Activated gamma-delta T cell treated with anti-CD3 and anti-CD28 coated beads, Interleukin-2, amount 50 U/mL, for 16 hours (primary cell): Measurements from ENCODE around the gene SOST.
"Not testable (repeated sequence)": the region's sequence is repeated elsewhere in the genome, so short reads cannot be mapped to it uniquely, and the experiment has no call there.

ENCODE experiments used
- DNase-seq: peaks from one replicate; pipeline ENCODE4 v3.0.0-alpha.2; 2020; ENCODE audit warnings: low read depth

SOST gene

DNA sequence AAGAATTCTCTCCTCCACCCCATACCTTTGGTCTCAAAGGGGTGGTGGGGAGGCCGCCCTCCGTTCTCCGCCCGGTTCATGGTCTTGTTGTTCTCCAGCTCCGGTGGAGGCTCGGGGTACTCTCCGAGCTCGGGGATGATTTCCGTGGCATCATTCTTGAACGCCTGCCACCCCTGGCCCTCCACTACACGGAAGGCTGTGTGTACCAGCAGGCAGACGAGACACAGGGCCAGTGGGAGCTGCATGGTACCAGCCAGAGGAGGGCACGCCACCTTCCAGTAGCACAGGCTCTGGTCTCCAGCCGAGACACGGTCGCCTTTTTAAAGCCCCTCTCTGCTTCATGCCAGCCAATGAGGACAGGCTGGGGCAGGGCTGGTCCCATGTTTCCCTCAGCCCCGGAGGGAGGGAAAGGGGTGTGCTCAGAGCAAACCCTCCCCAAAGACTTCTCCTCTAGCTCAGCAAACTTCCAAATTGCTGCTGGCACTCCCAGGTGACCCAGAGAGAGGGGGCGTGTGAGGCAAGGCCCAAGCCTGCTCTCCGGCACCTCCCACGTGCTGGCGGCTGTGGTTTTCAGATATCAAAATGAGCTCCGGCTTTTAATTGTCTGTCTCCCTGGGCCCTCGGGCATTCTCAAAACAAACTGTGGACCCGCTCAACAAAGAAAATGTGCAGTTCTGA lies at the start of gene SOST:
Gene SOST, minus strand, starts transcription at position 295 of the 678 bp plus-strand sequence. Its CDS starts 50 bp downstream, at position 245.
- DNase-seq: no peak

DNA sequence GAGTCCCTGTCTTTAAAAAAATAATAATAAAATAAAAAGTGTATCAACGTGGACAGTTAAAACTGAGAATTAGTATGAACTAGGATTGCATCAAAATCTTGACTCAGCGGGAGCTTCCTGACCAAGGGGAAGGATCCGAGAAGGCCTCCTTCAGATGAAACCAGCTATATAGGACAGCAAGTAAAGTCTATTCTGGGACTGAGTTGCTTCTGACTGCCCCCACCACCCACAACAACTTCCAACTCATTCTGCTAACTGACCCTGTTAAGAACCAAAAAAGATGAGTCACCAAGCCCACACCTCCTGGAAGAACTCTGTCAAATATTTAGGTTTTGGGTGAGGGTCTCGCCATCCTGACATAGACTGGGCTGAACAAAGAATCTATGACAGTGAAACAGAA lies 49.5 kb upstream of the SOST start:
- DNase-seq: no peak

DNA sequence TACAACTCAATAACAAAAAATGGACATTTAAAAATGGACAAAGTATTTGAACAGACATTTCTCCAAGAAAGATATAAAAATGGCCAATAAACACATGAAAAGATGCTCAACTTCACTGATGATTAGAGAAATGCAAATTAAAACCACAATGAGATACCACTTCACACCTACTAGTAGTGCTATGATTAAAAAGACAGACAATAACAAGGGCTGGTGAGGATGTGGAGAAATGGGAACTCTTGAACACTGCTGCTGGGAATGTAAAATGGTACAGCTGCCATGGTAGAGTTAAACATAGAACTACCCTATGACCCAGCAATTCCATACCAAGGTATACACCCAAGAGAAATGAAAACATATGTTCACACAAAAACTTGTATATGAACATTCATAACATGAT lies 46.5 kb upstream of the SOST start:
- no peak for DNase-seq

DNA sequence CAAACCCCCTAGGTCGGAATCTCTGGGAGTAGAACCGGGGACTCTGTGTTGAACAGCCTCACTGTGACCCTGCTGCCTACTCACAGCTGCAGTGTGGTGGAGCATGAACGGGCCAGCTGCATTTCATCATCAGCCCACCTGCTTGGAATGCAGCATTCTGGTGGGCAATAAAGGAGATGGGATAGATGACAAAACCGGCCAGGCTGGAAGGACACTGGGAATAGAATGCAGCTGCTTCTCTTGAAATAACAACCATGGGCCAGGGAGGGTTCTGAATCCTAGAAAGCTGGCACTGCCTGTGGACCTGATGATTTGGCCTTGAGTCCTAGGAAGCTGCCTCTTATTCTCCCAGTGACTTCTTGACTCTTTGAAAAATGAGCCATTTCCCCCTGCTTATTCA lies 45.2 kb upstream of the SOST start:
- no peak for DNase-seq

DNA sequence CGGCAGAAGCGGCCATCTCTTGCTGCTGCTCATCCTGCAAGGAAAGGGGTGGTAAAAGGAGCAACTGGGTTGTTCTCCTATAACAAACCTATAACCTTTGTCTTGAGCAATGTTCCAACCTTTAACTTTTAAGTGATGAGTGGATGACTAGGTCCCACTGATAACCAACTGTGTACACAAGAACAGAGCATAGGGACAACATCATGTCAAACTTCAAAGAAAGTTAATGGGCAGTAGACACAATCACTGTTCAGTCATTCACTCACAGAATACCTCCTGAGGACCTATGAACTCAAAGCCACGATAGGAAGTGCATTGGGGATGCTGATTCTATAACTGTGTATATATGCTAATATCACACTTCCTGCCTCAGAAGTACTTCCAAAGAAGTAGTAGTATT lies 43.3 kb upstream of the SOST start:
- DNase-seq: no peak

DNA sequence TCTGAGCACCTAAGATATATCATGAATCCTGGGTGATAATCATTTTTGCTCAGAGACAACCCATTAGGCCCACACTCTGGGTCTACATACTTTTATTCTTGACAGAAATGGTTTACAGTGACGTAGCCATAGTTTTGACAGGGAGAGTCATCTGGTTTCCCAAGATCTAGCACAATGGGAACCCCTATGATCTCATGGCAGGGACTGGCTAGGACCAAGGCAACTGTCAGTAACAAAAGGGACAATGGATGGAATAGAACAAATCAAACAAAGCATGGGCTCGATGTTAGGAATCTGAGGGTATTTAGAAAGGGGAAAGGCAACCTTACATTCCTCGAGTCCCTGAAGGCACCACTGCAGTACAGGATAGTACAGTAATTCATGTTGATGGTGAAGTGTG lies 42.1 kb upstream of the SOST start:
- no peak for DNase-seq

DNA sequence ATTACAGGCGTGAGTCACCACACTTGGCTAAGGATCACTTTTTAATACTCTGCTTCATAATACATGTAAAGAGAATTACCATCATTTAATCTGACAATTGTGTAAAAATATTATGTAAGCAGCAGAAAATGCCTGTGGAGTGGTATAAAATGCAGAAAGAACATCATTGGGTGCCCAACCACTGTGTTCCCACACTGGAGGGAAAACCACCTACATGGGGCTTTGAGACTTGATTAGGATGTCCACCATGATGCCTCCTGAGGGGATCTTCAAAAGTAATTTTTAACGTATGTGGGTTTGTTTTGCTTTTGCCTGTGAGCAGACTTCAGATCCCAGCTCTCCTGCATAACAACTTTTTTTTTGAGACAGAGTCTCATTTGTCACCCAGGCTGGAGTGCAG lies 40.5 kb upstream of the SOST start:
- DNase-seq: no peak

DNA sequence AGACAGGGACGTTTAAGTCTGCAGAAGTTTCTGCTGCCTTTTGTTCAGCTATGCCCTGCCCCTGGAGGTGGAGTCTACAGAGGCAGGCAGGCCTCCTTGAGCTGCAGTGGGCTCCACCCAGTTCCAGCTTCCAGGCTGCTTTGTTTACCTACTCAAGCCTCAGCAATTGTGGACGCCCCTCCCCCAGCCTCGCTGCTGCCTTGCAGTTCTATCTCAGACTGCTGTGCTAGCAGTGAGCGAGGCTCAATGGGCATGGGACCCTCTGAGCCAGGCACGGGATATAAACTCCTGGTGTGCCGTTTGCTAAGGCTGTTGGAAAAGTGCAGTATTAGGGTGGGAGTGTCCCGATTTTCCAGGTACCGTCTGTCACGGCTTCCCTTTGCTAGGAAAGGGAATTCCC lies 39.4 kb upstream of the SOST start:
- not testable (repeated sequence) for DNase-seq

DNA sequence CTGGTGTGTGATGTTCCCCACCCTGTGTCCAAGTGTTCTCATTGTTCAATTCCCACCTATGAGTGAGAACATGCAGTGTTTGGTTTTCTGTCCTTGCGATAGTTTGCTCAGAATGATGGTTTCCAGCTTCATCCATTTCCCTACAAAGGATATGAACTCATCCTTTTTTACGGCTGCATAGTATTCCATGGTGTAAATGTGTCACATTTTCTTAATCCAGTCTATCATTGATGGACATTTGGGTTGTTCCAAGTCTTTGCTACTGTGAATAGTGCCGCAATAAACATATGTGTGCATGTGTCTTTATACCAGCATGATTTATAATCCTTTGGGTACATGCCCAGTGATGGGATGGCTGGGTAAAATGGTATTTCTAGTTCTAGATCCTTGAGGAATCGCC lies 34.1 kb upstream of the SOST start:
- DNase-seq: not testable (repeated sequence)

DNA sequence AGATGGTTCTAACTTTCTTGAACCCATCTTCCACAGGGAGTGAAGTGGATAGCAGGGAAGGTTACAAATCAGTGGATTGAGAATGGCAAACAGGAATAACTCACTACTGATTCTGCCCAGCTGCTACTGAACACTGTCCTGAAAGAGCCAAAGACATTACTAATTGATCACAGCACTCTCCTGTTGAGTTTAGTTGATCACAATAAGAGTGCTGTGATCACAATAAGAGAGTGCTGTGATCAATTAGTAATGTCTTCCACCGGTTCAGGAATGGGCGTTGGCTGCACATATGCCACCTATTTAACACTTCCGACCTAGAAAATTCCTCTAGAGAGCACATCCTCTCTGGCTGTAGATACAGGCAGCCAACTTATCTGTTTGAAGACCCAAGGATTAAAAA lies 33.0 kb upstream of the SOST start:
- DNase-seq: no peak

DNA sequence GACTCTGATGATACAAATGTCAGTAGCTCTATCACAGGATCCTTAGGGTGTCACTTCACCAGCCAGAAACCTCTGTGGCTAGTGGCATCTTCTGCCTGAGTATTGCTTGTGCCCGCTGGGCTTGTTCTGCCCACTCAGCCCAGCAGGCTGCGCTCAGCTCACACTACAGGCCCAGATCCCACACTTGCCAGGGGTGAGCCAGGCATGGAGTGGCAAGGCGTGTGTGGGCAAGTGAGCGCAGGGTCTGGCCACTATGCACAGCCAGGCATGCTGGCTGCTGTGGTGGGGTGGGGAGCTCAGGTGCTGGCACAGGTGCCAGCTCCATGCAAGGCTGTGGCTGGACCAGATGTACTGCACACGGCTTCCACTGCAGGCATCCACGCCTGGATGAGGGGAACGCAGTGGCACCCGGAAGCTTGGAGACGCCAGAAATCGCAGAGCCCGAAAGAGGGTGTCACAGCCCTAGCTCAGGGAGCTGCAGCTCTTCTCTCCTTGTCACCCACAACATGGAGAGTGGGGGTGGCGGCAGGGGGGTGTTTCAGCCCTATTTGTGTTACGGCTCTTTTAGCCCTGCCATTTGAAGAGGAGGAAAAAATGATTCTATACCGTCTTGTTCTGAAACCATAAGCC lies 31.8 kb upstream of the SOST start:
- DNase-seq: no peak

DNA sequence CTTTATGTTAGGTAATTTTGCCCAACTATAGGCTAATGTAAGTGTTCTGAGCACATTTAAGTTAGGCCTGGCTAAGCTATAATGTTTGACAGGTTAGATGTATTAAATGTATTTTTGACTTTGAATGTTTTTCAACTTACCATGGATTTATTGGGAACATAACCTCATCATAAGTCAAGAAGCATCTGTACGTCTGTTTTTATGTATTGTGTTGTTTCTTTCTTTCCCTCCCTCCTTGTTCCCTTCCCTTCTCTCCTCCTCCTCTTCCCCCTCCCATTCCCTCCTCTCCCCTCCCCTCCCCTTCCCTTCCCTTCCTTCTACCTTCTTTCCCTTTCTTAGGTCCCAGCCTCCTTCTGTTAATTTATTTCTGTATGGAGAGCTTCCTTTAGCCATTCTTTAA lies 30.9 kb upstream of the SOST start:
- no peak for DNase-seq

DNA sequence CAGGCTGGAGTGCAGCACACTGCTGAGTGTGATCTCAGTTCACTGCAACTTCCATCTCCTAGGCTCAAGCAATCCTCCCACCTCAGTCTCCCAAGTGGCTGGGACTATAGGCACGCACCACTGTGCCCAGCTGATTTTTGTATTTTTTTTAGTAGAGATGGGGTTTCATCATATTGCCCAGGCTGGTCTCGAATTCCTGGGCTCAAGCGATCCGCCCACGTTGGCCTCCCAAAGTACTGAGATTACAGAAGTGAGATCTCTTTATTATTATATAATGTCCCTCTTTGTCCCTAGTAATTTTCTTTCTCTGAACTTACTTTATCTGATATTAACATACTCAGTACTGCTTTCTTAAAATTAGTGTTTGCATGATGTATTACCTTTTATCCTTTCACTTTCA lies 29.9 kb upstream of the SOST start:
- no peak for DNase-seq

DNA sequence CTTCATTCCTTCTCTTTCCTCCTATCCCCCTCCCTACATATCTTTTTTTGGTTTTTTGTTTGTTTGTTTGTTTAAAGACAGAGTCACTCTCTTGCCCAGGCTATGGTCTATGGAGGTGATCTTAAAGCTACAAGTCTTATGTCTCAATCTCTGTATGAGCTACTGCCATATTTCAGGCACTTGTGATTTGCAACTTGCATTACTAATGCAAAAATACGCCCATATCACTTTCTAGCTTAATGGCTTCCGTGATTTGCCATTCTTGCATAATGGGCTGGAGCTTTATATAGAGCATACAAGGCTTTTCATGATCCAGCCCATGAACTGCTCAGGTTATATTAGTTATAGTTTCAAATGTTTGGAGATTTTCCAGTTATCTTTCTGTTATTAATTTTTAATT lies 29.1 kb upstream of the SOST start:
- no peak for DNase-seq

DNA sequence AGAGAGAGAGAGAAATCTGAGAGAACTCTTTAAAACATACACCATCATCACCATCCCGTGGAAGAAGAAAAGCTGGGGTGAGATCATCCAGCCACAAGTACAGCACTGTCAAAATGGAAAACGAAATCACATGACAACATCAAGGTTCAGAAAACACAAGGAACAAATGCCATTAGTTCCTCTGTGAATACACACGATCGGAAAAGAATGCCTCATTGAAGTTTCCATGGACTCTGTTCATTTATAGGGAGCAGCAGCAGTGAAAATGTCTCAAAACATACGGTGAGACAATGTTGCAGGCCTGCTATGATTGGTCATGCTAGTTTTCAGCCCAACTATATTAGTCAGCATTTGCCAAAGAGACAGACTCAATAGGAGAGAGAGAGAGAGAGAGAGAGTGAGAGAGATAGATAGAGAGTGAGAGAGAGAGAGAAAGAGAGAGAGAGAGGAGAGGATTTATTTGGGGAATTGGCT lies 26.1 kb upstream of the SOST start:
- no peak for DNase-seq

DNA sequence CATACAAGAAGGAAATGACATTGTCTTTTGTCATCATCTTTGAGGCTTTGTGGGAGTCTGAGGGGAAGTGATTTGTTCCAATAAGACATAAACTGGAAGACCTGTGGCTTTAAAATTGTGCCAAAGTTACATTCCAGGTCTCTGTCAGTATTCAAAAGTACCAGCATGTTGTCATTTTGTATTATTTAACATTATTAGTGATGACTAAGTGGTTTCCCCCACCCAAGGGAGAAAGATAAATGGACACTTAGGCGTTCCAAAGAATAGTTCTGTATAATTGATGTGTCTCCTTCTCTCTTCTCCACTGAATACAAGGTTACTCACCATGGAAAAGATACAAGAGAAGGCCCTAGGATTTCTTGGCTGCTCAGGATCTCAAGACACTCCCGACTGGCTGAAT lies 25.5 kb upstream of the SOST start:
- DNase-seq: no peak

DNA sequence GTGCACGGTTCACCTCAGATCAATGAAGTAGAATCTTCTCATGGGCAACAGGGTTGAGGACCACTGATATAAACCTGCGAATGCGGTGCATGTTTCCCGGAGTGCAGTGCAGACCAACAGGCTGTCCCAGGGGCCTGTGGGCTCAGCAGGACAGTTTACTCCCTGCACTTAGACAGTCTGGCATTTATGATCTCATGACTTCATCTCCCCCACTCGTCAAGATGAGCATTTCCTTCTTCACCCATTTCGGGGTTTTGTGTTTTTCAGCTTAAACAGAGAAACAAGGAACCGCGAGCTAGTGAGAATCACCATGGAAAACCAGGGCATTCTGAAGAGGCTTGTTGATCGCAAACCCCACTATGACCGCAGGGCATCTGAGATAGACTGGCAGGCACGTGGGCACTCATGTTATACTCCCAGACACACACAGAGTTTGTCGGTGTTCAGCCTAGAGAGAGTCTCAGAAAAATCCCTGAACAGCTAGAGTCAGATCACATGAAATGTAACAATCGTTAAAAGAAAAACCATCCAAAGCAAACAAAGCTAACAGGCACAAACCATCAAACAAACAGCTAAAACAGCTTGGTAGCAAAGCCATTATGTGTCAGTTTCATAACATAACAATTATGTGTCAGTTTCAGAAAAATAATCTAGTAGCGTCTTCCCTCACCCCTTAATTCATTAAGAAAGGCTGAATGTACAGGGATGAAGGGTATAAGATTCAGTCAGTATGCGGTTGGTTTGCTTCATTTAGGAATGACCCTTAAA lies 24.5 kb upstream of the SOST start:
- DNase-seq: no peak

DNA sequence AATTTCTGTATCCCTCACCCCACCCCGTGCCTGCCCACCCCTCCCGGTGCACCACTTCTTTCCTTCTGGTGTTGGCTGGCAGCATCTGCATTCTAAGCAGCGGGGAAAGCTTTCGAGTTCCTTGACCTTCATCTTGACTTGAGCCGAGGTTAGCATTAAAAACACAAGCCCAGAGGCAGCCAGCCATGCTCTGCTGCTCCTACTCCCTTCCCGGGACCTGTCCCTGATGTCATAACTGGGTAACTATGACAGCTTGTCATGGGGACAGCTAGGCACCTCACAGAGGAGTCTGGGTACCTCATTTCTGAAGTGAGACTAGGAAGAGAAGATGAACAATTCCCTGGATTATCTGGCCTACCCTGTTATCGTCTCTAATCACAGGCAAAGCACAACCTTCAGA lies 21.5 kb upstream of the SOST start, which contains the start of gene CFAP97D1:
Gene CFAP97D1, plus strand, starts transcription at position 301 of the 400 bp plus-strand sequence. Its CDS starts 28 bp downstream, at position 329.
- DNase-seq: no peak

DNA sequence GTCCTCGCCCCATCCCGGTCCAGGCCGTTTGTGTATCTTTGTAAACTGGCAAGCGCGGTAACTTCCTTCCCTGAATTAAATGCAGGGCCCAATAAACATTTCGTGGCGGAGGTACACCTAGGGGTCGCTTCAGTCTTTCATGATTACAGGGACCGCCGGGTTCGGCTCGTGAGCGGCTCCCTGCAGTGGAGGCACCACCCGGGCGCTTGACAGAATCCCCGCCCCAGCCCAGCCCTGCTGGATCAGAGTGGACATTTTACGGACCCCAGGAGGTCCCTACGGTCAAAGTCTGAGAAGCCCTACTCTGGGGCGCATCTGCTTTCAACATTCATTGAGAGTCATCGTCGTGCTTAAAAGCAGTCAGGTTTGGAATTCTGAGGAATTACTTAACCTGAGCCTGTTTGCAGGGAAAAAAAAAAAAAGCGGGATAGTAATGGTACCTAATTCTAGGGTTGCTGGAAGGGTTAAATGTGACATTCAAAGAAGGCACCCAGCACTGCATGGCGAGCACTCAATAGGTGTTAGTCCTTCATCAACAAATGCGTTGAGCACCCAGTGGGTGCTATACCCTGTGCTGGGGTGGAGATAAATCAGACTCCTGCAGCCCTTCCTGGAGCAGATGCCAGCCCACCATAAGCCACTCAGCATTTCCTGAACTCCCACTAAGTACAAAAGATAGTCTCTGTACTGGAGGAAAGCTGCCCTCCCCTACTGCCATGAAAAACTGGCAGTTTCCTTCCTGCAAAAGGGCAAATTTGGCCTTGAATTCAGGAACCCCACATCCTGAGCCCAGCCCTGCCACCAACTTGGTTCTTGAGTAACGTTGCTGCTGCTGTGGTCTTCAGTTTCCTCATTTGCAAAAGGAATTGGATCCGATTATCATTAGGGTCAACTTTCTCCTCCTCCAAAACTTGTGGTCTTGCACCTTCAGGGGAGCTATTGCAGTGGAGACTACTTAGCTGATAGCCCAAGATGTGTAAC lies 20.8 kb upstream of the SOST start:
- no peak for DNase-seq

DNA sequence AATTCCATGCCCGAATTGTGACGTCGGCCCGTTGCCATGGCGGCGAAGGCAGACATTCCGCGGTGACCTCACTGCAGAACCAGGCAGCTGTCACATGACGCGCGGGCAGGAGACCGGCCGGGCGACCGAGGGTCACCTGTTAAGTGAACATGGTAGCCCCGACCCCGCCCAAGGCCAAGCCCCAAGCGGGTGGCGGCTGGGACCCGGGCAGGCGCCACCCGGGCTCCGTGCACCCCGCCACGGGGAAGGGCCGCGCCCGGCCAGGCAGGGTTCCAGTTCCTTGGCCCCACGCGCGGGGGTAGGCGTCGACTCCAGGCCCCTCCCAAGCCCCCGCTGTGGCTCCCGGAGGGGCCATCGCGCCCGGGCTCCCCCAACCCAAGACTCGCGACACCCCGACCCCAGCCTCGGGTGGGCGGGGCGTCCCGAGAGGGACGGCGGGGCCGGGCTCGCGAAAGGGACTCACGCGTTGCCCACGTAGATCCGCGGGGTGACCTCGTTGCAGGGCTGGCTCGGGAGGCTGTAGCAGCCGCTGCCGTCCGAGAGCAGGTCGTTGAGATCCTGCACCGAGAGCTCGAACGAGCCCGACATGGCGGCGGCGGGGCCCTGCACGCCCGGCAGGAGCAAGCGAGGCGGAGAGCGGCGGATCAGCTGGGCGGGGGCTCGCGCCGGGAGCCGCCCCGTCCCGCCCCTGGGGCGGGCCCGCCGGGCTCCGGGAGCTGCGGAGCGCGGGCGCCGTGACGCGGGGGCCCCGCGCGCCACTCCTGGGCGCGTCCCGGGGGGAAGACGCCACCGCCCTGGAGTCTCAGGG lies 19.9 kb upstream of the SOST start, which contains the start of gene DUSP3:
Gene DUSP3, minus strand, starts transcription at position 641 of the 808 bp plus-strand sequence. Its CDS starts 53 bp downstream, at position 588.
- DNase-seq: peak; percentile 50
